ENCODE results near the gene PPP6R3.

Gene PPP6R3

DNA sequence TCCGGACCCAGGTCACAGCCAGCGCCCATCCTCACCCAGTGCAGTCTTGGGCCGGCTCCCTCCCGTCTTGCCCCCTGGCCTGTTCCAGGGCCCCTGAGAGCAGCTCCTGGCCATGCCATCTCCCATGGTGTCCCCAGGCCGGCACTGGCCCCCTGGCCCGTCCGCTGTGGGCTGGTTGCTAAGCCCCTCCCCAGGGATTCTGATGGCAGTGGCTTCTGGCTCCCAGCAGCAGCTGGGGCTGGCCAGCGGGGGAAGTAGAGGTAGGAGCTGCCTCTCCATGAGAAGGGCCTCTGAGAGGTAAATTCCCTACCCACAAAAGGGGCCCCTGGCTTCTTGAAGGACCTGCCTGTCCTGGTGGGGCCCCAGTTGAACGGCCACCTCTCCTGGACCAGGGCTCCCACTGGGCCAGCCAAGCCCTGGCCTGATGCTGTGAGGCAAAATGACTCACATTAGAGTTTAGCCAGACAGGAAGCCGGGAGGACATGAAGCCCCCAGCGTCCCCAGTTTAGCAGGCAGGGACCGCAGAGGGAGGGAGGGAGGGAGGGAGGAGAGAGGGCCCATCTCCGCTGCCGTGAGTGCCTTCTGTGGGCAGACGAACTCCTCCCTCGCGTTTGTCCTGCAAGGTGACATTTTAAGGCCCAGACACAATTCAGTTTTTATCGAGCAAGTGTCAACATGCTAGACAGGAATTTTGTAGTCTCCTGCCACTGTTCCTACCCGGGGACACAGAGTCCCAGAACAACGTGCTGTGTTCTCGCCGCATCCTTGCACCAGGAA is 190.8 kb downstream of the PPP6R3 start:
- no peak for DNase-seq (ENCODE audit: low read depth in 2 of 2)

DNA sequence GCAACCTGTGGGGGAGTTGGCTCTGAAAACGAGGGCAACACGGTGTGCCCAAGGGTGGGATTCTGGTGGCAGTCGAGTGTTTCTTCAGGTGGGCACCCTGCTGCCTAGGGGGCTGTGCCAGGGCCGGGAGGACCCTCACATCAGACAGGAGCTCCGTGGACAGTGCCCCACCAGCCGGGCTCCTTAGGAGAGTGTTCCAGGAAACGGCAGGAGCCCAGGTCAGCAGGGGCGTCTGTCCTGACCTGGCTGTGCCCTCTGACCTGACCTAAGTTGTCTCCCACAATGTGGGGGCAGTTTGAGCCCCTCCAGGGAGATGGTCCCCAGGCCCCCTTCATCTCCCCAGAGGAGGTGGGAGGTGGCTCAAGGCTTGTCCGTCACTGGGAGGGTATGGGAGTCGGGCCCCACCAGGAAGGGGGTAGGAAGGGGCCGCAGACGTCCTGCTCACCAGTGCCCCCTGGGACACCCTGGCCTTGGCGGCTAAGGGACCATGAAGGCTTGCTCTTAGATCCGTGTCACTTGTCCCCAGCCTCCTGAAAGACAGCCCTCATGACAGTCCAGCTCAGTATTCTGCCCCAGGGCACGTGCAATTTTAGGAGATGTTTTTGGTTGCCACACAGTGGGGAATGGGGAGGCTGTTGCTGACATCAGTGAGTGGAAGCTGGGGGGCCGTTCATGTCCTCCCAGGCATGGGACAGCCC is 191.6 kb downstream of the PPP6R3 start:
- DNase-seq (ENCODE audit: low read depth in 2 of 2) = no peak

DNA sequence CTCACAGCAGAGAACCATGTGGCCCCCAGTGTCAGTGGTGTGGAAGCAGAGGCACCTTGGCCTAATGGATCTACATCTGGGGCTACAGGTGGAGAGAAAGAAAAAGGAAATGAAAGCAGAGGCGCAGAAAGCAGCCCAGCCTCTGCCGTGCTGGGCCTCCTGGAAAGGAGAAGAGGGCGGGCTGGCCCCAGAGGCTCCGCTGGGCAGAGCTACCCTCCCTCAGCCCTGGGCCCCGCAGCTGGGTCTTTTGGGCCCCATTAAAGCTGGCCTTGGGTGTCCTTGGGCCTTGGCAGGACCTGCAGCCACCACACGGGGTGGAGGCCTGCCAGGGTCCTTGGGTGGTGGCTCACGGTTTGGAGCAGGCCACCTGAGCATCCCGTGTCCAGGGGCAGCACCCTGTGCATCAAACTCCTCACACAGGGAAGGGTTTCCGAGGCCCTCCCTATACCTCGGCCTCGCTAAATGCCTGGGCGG is 192.2 kb downstream of the PPP6R3 start:
- DNase-seq (ENCODE audit: low read depth in 2 of 2) = no peak

DNA sequence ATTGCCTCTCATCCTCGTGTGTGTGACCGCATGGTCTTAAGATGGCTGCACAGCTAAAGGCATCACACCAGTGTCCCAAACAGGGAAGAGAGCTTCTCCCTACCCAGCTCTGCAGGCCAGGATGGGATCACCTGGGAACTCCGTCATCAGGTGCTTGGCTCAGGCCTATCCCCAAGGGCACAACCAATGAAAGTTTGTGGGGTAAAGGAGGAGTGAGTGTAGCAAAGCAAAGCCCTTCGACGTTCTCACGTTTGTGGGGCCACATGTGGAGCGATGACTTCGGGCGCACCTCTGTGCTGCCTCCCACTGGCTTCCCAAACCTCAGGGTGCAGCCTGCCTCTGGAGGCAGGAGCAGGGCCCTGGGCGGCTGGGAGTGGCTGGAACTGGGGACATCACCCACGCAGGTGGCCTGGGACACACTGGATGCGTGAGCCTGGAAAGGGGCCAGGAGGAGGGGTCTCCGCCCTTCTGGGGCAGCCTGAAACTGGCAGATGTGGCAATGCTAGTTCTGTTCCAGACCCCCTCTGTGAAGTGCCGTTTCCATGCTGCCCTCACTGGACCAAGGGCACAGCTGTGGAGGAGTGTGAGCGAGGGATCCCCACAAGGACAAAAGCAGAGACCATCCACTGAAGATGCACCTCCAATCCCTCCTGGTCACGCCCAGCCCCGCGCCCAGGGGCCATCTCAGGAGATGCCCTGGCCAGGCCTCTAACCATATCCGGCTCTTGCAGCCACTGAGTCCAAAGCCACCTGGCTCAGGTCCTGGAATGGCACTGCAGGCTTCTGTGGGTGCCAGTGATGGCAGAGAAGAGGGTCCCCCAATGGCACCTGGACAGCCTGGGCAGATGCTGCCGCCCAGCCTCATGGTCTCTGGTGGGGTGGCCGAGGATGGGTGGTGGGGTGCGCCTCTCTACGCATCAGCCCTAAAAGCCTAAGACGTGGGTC is 193.2 kb downstream of the PPP6R3 start:
- no peak for DNase-seq (ENCODE audit: low read depth in 2 of 2)

DNA sequence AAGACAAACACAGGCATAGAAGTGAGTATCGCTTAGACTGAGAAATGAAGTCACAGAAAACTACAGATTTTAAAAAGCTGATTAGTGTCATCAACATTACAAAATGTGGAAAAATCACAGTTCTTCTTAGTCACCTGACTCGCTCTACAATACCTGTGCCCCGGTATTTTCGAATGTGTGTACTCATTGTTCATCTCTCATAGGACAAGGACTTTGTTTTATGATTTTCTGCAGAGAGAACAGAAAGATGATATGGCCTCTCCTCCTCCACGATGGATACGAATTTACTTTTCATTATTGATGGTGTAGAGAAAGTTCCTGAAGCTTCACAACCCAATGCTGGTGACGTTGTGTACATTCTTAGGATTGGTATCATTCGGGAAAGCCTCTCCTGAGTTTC is 194.4 kb downstream of the PPP6R3 start:
- no peak for DNase-seq (ENCODE audit: low read depth in 2 of 2)

DNA sequence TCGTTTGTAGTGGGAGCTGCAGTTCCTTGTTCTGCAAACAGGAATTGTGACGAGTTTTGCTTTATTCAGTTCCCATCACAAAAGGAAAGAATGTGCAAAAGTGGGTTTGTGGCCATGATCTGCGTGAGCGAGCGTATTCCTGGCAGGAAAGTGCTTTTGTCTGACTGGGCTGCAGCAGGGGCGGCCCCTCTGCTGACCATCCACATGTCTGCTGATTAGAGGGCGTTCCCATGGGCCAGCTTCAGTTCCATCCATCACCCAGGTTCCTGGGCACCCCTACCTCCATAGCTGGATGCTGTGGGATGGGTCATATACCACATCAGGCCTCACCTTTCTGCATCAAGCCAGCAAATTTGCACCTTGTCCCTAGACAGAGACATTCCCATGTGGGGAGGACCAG is 194.9 kb downstream of the PPP6R3 start:
- no peak for DNase-seq (ENCODE audit: low read depth in 2 of 2)

DNA sequence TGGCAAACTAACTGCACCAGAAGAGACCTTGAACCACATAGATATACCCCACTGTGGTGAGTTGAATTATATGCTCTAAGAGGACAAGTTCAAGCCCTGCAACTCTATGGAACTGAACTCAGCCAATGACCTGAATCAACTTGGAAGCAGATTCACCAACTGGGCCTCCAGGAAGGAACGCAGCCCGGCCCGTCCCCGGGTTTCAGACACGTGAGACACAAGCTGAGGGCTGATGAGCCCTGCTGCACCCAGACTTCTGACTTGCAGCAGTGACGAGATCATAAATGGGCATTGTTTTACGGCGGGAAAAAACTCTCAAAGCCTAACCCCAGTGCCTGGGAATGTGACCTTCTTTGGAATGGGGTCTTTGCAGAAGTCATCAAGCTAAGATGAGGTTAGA is 195.3 kb downstream of the PPP6R3 start:
- no peak for DNase-seq (ENCODE audit: low read depth in 2 of 2)

DNA sequence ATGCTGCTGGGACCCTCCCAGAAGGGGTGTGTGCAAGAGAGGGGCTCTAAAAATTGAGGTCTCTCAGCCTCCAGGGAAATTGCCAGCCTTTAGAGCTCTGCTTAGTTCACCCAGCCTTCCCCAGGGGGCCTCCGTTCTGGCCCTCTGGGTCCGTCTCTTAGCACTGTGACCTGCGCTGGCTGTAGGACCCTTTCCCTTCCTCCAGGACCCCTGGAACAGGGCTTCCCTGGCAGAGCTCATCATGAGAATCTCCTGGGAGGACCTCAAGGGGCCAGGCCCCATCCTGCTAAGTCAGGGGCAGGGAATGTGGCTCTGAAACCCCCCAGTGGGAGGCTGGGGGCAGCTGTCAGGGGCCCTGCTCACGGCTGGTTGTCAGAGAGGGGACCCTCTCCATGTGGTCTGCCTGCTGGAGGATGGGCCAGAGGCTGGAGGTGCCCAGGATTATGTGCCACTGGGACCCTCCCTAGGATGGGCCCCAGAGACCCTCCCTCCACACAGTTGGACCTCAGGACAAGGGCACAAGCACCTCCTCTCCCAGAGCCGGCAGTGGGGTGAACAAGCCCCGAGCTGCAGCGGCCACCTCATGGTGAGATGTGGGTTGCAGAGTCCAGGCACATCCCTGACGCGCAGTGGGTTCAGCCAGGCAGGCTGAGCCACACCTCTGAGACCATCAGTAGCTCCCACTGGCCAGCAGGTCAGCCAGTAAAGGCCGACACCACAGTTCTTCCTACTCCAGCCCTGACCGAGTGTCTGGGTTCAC is 196.6 kb downstream of the PPP6R3 start:
- no peak for DNase-seq (ENCODE audit: low read depth in 2 of 2)

DNA sequence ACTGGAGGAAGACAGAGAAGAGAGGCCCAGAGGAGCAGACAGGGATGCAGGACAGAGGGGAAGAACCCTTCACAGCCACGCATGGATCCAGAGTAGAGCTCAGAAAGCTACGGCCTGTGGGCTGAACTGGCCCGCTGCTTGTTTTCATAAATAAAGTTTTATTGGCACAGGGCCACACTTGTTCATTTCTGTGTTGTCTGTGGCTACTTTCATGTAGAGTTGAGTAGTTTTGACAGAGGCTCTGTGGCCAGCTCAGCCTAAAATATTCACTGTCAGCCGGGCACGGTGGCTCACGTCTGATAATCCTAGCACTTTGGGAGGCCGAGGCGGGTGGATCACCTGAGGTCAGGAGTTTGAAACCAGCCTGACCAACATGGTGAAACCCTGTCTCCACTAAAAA is 197.5 kb downstream of the PPP6R3 start:
- DNase-seq (ENCODE audit: low read depth in 2 of 2) = no peak

DNA sequence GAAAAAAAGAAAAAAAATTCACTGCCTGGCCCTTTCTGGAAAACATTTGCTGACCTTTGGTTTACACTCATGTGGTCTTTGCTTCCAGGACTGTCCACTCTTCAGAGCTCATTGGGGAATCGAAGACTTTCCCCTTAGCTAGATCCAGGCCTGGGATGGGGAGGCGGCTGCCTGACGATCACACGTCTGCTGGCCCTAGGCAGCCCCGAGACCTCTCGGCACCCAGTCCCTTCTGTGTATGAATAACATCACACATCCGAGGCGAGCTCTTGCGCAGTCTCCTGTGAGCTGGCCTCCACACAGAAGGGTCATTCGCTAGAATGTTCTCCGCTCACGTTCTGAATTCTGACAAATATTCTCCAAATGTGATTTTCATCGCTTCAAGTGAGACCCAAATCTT is 198.1 kb downstream of the PPP6R3 start:
- no peak for DNase-seq (ENCODE audit: low read depth in 2 of 2)

DNA sequence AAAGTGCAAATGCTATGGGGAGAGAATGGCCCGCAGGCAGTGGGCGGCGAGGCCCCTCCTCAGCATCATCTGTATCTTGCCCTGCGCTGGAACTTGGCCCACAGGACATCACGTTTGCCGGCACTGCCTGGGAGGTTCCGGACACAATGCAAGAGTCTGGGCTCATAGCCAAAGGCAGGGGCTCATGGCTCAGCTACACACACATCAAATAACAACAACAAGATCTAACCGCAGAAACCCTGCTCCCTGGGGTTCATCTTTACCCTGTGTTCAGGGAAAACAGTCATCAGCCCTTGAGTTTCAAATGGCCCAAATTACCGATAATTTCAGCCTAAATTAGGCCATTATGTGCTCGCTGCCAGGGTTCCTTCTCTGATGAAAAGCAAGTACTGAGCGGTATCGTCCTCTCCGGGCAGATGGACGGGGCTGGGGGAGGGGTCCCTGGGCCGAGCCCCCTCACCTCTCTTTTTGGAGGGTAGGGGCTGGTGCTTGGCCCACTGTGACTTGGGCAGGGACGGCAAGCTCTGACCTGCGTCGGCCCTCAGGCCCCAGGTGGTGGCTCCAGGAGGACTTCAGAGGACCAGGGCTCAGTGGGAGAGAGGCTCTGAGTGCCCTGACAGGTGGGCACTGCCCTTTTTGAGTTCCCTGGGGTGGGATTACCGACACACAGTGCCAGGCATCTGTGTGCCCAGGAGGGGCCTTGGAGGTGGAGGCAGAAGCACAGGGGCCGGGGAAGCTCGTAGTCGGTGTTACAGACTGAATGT is 198.8 kb downstream of the PPP6R3 start:
- no peak for DNase-seq (ENCODE audit: low read depth in 2 of 2)

DNA sequence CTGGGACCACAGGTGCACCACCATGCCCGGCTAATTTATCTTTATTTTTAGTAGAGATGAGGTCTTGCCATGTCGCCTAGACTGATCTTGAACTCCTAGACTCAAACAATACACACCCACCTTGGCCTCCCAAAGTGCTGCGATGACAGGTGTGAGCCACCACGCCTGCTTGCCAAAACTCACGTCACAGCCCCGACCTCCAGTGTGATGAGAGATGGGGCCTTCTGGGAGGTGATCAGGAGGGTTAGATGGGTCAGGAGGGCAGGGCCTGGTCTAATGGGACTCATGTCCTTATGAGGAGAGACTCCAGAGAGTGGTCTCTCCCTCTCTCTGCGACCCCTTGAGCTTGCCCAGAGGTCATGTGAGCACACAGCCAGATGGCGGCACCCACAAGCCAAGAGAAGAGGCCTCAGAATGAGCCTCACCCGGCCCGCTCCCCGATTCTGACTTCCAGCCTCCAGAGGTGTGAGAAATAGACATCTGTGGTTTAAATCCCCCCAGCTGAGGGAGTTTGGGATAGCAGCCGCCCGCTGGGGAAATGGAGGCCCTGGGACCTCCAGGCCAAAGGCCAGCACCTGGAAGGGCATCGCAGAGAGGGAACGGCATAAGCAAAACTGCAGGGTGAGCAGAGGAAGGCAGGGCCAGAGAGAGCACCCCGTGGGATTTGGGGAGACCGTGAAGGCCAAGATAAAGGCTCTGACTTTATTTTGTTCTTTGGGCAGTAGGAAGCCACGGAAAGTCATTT is 199.7 kb downstream of the PPP6R3 start:
- no peak for DNase-seq (ENCODE audit: low read depth in 2 of 2)

DNA sequence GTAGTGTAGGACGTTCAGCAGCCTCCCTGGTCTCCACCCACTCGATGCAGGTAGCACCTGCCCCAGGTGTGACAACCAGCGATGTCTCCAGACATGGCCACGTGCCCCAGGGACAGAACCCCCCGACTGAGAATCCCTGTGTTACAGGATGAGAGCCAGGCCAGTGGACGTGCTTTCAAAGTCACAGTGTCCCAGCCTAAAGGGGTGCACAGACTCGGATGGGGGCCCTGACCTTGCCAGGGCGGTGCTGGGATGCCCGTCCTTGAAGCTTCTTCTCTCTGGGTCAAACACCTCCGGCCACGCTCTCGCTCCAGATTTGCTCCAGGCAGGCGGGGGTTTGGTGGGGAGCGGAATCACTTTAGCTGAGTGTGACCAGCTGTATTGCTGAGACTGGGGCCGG is 200.5 kb downstream of the PPP6R3 start:
- no peak for DNase-seq (ENCODE audit: low read depth in 2 of 2)

DNA sequence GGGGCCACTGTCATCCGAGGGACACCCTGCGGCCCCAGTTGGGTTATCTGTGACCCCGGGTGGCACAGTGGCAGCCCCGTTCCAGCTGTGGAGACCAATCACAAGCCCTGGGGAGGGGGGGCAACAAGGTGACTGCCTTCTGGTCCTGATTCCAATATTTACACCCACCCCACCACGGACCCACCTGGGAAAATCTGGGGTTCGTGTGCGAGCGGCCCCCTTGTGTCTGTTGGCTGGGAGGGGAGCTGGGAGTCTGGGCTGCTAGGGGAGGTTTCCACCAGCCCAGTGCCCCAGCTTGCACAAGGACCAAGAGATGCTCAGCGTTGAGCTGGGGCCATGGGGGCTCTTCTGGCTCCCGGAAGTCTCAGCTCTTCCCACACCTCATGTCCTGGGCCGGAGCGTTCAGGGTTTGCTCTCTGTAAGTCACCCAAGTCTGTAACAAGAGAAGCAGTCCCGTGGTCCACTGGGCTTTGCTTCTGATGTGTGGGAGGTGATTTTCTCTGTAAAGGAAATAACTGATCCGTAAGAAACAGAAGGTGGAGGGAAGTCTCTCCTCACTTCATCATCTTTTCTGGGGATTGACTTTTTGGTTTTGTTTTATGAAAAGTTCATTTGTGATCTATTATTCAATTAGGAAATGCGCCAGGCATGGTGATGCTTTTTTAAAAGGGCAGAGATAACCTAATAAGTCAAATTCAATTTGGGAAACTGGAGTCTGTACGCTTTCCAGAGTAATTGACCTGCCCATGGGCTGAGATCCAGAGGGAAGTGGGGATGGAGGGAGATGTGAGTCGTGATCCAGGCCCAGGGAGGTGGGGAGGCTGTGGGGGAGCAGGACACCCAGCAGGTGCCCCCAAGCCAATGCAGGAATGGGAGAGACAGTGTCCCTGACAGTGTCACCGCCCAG is 201.4 kb downstream of the PPP6R3 start:
- DNase-seq (ENCODE audit: low read depth in 2 of 2) = no peak

DNA sequence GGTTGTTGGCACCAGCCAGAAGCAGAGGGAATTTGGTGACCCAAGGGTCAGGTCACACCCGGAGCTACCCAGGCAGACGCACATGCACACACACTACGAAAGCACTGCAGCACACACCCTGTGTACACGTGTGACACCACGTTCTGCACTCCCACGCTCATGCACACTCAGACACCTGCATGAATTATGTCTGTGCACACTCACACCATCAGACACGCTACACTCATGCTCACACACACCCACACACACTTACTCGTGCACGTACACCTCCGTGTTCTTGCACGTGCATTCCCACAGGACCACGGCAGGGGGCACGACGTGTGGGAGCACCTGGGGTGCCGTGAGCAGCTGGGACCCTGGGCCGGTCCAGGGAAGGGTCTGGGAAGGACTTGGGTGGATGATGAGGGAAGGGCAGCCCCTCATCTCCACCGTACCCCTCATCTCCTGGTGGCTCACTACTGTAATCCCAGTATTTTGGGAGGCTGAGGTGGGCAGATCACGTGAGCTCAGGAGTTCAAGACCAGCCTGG is 203.0 kb downstream of the PPP6R3 start:
- DNase-seq (ENCODE audit: low read depth in 2 of 2) = no peak

DNA sequence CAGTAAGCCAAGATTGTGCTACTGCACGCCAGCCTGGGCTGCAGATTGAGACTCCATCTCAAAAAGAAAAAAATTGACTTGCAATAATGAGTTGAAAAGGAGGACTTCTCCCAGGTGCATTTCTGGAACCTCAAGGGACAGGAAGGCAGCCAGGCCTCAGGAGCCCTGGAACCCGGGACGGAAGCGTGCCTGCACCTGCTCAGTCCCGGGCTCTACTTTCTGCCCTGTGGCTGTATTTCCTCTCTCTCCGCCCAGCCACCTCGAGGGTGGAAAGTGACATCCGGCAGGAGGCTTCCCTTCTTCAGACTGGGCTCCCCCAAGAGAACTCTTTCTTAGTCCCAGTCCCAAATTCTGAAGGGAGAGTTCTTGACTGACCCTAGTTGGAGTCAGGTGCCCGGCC is 203.6 kb downstream of the PPP6R3 start:
- DNase-seq (ENCODE audit: low read depth in 2 of 2) = no peak

DNA sequence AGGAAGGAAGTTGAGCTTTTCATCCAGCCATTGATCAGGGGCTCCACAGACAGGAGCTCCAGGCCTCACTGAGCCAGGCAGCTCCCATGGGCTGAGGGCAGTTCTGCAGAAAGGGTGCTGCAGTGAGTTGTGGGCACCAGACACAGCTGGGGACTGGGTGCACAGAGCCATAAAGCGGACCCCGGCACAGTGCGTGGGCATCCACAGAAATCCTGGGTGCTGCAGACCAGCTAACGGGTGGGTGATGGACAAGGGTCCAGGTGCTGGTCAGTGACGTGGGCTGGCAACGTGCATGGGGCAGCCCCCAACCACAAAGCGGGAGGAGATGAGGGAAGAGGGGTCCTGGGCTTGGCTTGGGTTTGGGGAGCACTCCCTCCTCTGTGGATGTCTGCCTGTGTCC is 204.4 kb downstream of the PPP6R3 start:
- no peak for DNase-seq (ENCODE audit: low read depth in 2 of 2)

Data from activated CD4-positive, alpha-beta T cell treated with anti-CD3 and anti-CD28 coated beads for 24 hours (primary cell).